ENCODE measurements around the gene GSN. TPM values are rescaled to one million over a fixed set of nuclear protein-coding genes. Genes with fewer than 3 reads are reported as not detected.

GSN gene
- total RNA-seq, 1 experiment from 2014 or later, result 28.4 TPM

GRCh38 chr9:121292801-121293241 is 24.9 kb downstream of the GSN start:
- Histone ChIP-seq H3K4me1 (ENCODE audit: insufficient read depth, low read length, poor library complexity, severe bottlenecking) (peaks cover 32% of the 10 kb centered on the region), H3K27ac (ENCODE audit: low read depth, low read length, poor library complexity, severe bottlenecking) (no peak overlapping the region), H3K27me3 (replicated peaks; ENCODE audit: insufficient read depth, low read depth, low read length, poor library complexity) (no peaks in the 10 kb centered on the region), H3K4me3 (ENCODE audit: low read depth, low read length, poor library complexity, severe bottlenecking) (no peak overlapping the region), H3K9me3 (ENCODE audit: low read depth, low read length, poor library complexity, severe bottlenecking) (no peaks in the 10 kb centered on the region), H3K36me3 (ENCODE audit: insufficient read depth, low read length, poor library complexity, severe bottlenecking) (no peaks in the 10 kb centered on the region)
- ChIA-PET CTCF (no interaction called here), POLR2A (ENCODE audit: low non-redundant PET) (no interaction called here)
- no peak for TF ChIP-seq EZH2 (IDR thresholded peaks at IDR 0.05; ENCODE audit: borderline replicate concordance, low read depth, low read length, poor library complexity, severe bottlenecking)
- TF ChIP-seq, protein P1, sequence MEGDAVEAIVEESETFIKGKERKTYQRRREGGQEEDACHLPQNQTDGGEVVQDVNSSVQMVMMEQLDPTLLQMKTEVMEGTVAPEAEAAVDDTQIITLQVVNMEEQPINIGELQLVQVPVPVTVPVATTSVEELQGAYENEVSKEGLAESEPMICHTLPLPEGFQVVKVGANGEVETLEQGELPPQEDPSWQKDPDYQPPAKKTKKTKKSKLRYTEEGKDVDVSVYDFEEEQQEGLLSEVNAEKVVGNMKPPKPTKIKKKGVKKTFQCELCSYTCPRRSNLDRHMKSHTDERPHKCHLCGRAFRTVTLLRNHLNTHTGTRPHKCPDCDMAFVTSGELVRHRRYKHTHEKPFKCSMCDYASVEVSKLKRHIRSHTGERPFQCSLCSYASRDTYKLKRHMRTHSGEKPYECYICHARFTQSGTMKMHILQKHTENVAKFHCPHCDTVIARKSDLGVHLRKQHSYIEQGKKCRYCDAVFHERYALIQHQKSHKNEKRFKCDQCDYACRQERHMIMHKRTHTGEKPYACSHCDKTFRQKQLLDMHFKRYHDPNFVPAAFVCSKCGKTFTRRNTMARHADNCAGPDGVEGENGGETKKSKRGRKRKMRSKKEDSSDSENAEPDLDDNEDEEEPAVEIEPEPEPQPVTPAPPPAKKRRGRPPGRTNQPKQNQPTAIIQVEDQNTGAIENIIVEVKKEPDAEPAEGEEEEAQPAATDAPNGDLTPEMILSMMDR (conservative IDR thresholded peaks at IDR 0.05; ENCODE audit: low read depth, low read length), result no peak
- intact Hi-C loops (cut with micrococcal nuclease; ENCODE audit: unreplicated experiment), result no loop called here
- no peak for DNase-seq (ENCODE audit: low spot score)
- BruUV-seq (replicated peaks), result no TSS peak

GRCh38 chr9:121294151-121294743 is 26.3 kb downstream of the GSN start:
- H3K27ac ChIP-seq (ENCODE audit: low read depth, low read length, poor library complexity, severe bottlenecking), result no peak overlapping the region
- H3K27me3 ChIP-seq (replicated peaks; ENCODE audit: insufficient read depth, low read depth, low read length, poor library complexity), result no peaks in the 10 kb centered on the region
- ChIA-PET CTCF (no interaction called here), POLR2A (ENCODE audit: low non-redundant PET) (no interaction called here)
- no peak overlapping the region for H3K4me3 ChIP-seq (ENCODE audit: low read depth, low read length, poor library complexity, severe bottlenecking)
- BruUV-seq (replicated peaks), result no TSS peak
- peaks cover 26% of the 10 kb centered on the region for H3K4me1 ChIP-seq (ENCODE audit: insufficient read depth, low read length, poor library complexity, severe bottlenecking)
- H3K9me3 ChIP-seq (ENCODE audit: low read depth, low read length, poor library complexity, severe bottlenecking), result no peaks in the 10 kb centered on the region
- no peaks in the 10 kb centered on the region for H3K36me3 ChIP-seq (ENCODE audit: insufficient read depth, low read length, poor library complexity, severe bottlenecking)
- DNase-seq (ENCODE audit: low spot score), result no peak
- TF ChIP-seq, protein P1 (conservative IDR thresholded peaks at IDR 0.05; ENCODE audit: low read depth, low read length), result no peak
- no peak for TF ChIP-seq EZH2 (IDR thresholded peaks at IDR 0.05; ENCODE audit: borderline replicate concordance, low read depth, low read length, poor library complexity, severe bottlenecking)
- intact Hi-C loops (cut with micrococcal nuclease; ENCODE audit: unreplicated experiment), result no loop called here

- DNase-seq (ENCODE audit: low spot score), result no peak
- ChIA-PET POLR2A (ENCODE audit: low non-redundant PET) (no interaction called here), CTCF (no interaction called here)
- BruUV-seq (replicated peaks), result no TSS peak
- peaks cover 19% of the 10 kb centered on the region for H3K4me1 ChIP-seq (ENCODE audit: insufficient read depth, low read length, poor library complexity, severe bottlenecking)
- H3K9me3 ChIP-seq (ENCODE audit: low read depth, low read length, poor library complexity, severe bottlenecking), result no peaks in the 10 kb centered on the region
- H3K27ac ChIP-seq (ENCODE audit: low read depth, low read length, poor library complexity, severe bottlenecking), result no peak overlapping the region
- no peak for TF ChIP-seq EZH2 (IDR thresholded peaks at IDR 0.05; ENCODE audit: borderline replicate concordance, low read depth, low read length, poor library complexity, severe bottlenecking)
- TF ChIP-seq, protein P1 (conservative IDR thresholded peaks at IDR 0.05; ENCODE audit: low read depth, low read length), result no peak
- intact Hi-C loops (cut with micrococcal nuclease; ENCODE audit: unreplicated experiment), result no loop called here
- H3K27me3 ChIP-seq (replicated peaks; ENCODE audit: insufficient read depth, low read depth, low read length, poor library complexity), result no peaks in the 10 kb centered on the region
- H3K4me3 ChIP-seq (ENCODE audit: low read depth, low read length, poor library complexity, severe bottlenecking), result no peak overlapping the region
- H3K36me3 ChIP-seq (ENCODE audit: insufficient read depth, low read length, poor library complexity, severe bottlenecking), result no peaks in the 10 kb centered on the region
These were observed 27.1 kb downstream of the GSN start for GRCh38 chr9:121294866-121295661.

Measured in A673 (cell line).